ENCODE results near the gene ZNF835. TPM values are rescaled to one million over a fixed set of nuclear protein-coding genes. Genes with fewer than 3 reads are reported as not detected.

The ZNF835 gene
- total RNA-seq, 2 experiments from 2014 or later, result 0.97 to 2.2 TPM

Other genes starting within 250 kb of the ZNF835 start
- not detected for gene ZNF667, start 194.4 kb downstream of the ZNF835 start, total RNA-seq
- under 1 TPM; 0.24 to 0.39 TPM for gene ZNF471, start 163.9 kb downstream of the ZNF835 start, total RNA-seq
- gene ZFP28, start 132.8 kb downstream of the ZNF835 start, total RNA-seq, result 1 to 10 TPM; 2.9 to 4.0 TPM
- 1 to 10 TPM; 1.7 to 1.8 TPM for gene ZNF470, start 104.3 kb downstream of the ZNF835 start, total RNA-seq
- 1 to 10 TPM; 2.7 to 3.1 TPM for gene ZNF71, start 76.5 kb downstream of the ZNF835 start, total RNA-seq
- not detected for gene SMIM17, start 28.6 kb downstream of the ZNF835 start, total RNA-seq
- gene PEG3, start 169.0 kb upstream of the ZNF835 start, total RNA-seq, result not detected
- gene ZIM2, start 169.0 kb upstream of the ZNF835 start, total RNA-seq, result not detected

Measured in activated CD4-positive, alpha-beta memory T cell treated with anti-CD3 and anti-CD28 coated beads for 36 hours (primary cell).